Epithelial cell of proximal tubule (primary cell): Measurements from ENCODE around the gene TAS1R3. TPM values are rescaled to one million over a fixed set of nuclear protein-coding genes. Genes with fewer than 3 reads are reported as not detected.

Source experiments
- DNase-seq: peaks from one replicate; pipeline ENCODE4 v3.0.0-alpha.2; 2011; ENCODE audit warnings: low read depth
- H3K4me3 ChIP-seq: 2 replicates; pipeline ENCODE4 v1.5.1; 2011; ENCODE audit warnings: low read depth, mild to moderate bottlenecking, low read length
- total RNA-seq: library from RNA; depleted of rRNA; stranded (reverse); fragments of >200 nt; gene quantifications from 2 replicates; pipeline ENCODE4 v1.2.3, GENCODE V29; 2015
- TF ChIP-seq, protein P1 (sequence below): conservative IDR thresholded peaks from 2 replicates; pipeline ENCODE4 v1.5.1; 2012; ENCODE audit warnings: low read depth, mild to moderate bottlenecking, low read length

TAS1R3 gene
- total RNA-seq, 1 donor from 2014 or later, result not detected

DNA sequence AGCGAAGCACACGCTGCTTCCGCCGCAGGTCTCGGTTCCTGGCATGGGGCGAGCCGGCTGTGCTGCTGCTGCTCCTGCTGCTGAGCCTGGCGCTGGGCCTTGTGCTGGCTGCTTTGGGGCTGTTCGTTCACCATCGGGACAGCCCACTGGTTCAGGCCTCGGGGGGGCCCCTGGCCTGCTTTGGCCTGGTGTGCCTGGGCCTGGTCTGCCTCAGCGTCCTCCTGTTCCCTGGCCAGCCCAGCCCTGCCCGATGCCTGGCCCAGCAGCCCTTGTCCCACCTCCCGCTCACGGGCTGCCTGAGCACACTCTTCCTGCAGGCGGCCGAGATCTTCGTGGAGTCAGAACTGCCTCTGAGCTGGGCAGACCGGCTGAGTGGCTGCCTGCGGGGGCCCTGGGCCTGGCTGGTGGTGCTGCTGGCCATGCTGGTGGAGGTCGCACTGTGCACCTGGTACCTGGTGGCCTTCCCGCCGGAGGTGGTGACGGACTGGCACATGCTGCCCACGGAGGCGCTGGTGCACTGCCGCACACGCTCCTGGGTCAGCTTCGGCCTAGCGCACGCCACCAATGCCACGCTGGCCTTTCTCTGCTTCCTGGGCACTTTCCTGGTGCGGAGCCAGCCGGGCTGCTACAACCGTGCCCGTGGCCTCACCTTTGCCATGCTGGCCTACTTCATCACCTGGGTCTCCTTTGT is 2.6 kb downstream of the TAS1R3 start:
- TF ChIP-seq, protein P1, sequence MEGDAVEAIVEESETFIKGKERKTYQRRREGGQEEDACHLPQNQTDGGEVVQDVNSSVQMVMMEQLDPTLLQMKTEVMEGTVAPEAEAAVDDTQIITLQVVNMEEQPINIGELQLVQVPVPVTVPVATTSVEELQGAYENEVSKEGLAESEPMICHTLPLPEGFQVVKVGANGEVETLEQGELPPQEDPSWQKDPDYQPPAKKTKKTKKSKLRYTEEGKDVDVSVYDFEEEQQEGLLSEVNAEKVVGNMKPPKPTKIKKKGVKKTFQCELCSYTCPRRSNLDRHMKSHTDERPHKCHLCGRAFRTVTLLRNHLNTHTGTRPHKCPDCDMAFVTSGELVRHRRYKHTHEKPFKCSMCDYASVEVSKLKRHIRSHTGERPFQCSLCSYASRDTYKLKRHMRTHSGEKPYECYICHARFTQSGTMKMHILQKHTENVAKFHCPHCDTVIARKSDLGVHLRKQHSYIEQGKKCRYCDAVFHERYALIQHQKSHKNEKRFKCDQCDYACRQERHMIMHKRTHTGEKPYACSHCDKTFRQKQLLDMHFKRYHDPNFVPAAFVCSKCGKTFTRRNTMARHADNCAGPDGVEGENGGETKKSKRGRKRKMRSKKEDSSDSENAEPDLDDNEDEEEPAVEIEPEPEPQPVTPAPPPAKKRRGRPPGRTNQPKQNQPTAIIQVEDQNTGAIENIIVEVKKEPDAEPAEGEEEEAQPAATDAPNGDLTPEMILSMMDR, result no peak

DNA sequence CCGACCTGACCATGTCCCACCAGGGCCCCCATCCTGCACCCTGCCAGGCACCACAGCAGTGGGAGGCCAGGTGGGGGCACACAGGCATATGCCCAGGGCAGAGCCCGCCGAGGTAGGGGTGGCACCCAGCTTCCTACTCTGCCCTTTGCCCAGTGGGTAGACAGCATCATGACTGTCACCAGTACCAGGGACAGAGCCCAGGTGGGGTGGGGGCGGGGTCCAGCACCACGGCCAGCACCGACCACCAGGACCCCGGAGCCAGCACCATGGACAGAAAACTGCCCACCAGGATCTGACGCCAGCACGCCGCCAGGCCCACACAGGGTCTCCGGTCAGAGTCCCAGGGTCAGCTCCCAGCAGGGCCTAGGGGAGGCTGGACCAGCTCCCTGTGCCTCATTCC is 3.8 kb downstream of the TAS1R3 start:
- H3K4me3 ChIP-seq, result no peak overlapping the region
- no peak for DNase-seq
- TF ChIP-seq, protein P1, result no peak

More for the DNA sequence above, 2.6 kb downstream of the TAS1R3 start:
- H3K4me3 ChIP-seq, result no peak overlapping the region
- DNase-seq, result no peak

DNA sequence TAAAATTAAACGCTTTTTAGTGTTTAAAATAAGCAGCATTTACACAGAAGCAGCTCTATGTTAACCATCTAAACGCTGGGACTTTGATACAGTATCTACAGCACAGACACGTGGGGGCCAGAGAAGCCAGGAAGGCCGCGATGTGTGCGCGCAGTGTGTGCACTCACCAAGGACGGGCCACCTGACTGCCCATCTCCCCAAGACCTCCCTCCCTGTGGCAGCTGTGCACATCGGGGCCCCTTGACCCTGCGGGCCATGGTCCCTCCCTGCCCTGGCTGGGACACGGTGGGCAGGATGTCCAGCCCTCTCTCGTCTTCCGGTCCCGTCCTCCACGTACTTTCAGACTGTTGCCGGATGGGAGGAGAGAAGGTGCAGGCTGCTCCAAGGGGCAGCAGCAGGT is 4.2 kb downstream of the TAS1R3 start:
- TF ChIP-seq, protein P1, result no peak
- H3K4me3 ChIP-seq, result no peak overlapping the region
- no peak for DNase-seq

DNA sequence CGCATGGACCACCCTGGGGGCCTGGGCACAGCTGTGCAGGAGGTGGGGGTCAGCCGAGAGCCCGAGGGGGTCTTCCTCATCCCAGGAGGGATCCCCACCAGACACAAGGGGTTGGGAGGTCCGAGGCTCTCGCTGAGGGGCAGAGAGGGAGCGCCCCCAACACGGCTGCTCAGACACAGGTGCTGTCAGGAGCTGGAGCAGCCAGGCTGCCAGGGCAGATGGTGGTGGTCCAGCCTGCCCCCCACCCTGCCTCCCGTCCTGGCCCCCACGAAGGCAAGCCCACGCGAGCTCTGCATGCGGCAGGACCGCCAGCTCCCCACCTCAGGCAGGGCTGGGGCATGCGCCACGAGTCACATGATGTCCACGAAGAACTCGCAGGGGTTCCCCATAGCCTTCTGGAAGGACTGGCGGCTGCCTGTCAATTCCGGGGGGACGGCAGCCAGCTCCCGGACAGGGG is 4.7 kb downstream of the TAS1R3 start:
- no peak for DNase-seq
- no peak overlapping the region for H3K4me3 ChIP-seq
- TF ChIP-seq, protein P1, result no peak

DNA sequence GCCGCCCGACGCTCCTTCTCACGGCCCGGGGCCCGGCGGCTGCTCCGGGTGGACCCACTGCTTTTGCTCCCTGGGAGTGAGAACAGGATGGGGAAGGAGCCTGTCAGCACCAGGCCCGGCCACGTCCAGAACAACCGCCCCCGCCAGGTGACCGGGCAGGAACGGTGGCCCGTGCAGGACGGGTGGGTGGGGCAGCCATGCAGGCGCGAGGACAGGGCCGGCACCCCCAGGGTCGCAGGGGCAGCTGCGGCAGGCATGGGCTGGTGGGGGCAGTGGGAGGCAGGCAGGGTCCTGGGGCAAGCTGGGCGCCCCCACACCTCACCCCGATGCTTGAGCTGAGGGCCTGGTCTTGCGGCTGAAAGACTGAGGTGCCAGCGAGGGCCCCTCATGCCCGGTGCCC is 5.4 kb downstream of the TAS1R3 start:
- TF ChIP-seq, protein P1, result no peak
- DNase-seq, result no peak
- H3K4me3 ChIP-seq, result no peak overlapping the region

DNA sequence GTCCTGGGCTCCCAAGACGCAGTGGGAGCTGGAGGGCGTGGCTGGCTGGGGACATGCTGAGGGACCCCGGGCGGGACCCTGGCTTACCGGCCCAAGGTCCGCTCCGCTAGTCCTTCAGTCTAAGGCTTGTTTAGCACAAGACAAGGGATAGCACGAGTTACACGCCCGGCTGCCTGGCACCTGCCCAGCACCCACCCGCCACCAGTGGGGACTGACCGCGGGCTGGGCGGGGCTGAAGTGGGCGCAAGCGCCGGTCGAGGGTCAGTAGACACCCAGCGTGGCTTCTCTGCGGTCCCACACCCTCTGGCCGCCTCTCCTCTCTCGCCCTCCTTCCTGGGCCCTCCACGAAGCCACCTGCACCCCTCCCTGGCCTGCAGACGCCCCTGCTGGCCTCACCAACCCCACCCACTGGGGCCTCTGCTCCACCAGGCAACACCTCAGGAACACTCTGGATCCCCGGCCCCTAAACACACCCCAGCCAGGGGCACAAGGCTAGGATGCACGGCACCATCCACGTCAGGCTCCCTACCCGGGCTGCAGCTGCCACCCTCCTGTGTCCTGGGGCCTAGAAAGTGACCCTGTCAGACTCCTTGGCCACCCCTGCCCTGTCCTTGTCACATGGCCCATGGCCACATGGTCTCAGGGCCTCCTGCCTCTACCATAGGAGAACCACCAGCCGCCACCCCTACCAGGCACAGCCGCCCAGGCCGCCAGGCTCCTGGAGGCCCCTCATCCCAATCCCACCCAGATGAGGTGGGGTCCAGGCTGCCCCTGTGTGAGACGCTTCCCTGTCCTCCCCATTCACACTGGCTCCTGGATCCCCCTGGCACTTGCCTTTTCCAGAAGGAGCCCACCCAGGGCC is 6.1 kb downstream of the TAS1R3 start:
- H3K4me3 ChIP-seq, result no peak overlapping the region
- DNase-seq, result no peak
- TF ChIP-seq, protein P1, result no peak

DNA sequence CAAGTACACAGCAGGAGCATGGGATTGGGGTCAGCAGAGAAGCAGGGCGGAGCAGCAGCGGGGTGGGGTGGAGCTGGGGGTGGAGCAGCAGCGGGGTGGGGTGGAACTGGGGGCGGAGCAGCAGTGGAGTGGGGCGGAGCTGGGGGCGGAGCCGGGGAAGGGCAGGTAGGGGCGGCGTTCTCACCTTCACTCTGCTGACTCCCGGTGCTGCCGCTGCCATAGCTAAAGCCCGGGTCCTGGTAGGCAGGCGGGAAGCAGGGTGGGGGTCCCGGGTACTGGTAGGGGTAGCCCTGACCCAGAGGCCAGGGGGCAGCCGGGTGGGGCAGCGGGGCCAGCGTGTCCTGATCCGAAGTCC is 6.7 kb downstream of the TAS1R3 start:
- TF ChIP-seq, protein P1, result no peak
- H3K4me3 ChIP-seq, result no peak overlapping the region
- no peak for DNase-seq
